GM18858 (cell line): ENCODE measurements around the gene MNX1.
A peak's percentile ranks its signal among the peaks of the same experiment; 100 is the strongest.

Experiments
- ATAC-seq: cut with Tn5 transposase; IDR thresholded peaks from one replicate; pipeline ENCODE4 v1.9.1; 2021; ENCODE audit not compliant: unreplicated experiment

MNX1 gene

GRCh38 chr7:157010588-157011332 lies at the start of gene MNX1:
Gene MNX1, minus strand, starts transcription at chr7:157010663. Its CDS starts 313 bp downstream, at chr7:157010350.
- ATAC-seq = peak; percentile 69

GRCh38 chr7:157059534-157059933 lies 49.1 kb upstream of the MNX1 start:
- no peak for ATAC-seq

DNA sequence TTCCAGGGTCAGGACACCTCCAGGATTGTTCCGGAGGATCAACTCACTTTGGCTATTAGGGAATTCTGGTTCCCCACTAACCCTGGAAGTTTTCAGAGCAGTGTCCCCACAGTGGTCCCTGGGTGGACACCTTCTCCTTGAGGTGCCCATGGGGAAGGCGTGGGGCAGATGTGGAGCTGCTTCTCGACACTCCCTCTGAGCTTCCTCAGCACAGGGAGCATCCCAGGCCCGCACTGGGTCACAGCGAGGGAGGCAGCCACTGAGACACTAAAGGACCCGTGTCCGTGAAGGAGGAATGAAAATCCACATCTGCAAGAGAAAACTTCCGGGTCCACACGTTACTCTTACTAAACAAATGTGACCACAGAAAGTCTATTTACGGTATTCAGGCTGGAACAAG lies 48.2 kb upstream of the MNX1 start:
- ATAC-seq = no peak

DNA sequence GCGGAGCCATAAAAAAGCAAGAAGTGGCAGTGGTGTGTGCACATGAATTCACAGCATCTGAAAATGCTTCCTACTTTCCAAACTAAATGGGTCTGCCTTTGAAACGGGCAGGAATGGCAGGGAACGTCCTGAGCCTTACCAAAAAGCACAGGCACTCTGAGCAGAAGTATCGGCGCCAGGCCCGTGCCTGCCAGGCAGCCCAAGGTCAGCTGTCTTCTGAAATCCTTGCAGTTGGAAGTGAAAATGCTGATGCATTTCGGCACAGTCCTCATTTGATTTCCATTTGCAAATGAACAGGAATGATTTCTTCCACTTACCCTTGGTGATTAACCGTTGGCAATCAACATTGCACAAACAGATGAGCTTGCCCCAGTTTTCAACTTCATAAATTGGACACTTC lies 47.6 kb upstream of the MNX1 start:
- no peak for ATAC-seq

DNA sequence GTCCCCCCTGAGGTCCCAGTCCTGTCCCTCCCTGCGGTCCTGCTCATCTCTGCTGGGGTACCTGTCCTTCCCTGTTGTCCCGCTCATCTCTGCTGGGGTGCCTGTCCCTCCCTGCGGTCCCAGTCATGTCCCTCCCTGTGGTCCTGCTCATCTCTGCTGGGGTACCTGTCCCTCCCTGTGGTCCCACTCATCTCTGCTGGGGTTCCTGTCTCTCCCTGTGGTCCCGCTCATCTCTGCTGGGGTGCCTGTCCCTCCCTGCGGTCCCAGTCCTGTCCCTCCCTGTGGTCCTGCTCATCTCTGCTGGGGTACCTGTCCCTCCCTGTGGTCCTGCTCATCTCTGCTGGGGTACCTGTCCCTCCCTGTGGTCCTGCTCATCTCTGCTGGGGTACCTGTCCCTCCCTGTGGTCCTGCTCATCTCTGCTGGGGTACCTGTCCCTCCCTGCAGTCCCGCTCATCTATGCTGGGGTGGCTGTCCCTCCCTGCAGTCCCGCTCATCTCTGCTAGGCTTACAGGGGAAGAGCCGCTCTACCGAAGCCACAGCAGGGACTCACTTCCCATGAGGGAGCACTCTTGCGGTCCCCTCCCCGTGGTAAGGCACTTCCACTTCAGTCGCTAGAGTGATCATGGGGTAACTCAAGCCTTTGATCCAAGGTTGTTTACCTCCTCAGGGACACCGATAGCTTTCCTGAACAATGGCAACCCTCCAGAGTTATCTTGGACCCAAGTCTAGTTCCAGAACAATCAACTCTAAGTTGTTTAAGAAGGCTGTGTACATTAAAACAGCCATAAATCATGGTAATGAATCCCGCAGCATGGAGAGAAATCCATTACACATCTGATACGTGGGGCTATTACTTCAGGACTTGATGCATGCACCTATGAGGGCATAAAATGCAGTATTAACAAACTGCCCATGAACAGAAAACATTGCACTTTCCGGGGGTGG lies 46.8 kb upstream of the MNX1 start:
- no peak for ATAC-seq

- ATAC-seq = no peak
These were observed 45.8 kb upstream of the MNX1 start for GRCh38 chr7:157056246-157056645.

- no peak for ATAC-seq
These were observed 44.5 kb upstream of the MNX1 start for GRCh38 chr7:157054927-157055326.

DNA sequence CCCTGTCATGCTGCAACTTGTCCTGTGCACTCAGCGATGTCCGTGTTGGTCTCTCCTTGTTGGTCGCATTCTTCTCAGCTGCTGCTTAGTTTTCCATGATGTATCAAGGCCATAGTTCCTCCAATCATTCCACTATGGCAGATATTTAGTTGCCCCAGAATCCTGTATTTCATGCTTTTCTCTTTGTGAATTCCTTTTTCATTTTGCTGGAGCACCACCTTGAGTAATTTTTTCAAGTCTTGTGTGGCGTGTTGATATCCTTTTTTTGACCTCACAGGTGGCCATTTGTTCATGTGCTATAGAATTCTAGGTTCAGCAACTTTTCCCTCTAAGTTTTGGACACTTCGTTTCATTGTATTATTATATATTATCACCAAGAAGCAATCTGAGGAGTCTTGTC lies 42.7 kb upstream of the MNX1 start:
- ATAC-seq = no peak

- no peak for ATAC-seq
These were observed 36.7 kb upstream of the MNX1 start for GRCh38 chr7:157047148-157047547.

DNA sequence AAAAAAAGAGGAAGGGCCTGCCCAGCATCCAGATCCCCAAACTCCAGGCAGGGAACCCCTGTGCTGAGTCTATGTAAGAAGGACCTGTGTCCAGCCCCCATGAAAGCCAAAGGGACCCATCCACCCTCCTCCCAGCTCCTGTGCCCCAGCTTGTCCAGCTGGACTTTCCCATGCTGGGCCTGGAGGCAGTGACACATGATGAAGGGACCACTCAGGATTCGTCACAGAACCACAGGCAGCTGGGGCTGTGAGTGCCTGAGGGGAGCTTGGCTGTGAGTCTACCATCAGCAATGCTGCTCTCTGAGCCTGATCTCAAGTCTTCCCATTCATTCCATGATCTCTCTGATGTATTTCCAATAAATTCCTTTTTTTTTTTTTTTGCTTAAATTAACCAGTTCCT lies 36.2 kb upstream of the MNX1 start:
- no peak for ATAC-seq

DNA sequence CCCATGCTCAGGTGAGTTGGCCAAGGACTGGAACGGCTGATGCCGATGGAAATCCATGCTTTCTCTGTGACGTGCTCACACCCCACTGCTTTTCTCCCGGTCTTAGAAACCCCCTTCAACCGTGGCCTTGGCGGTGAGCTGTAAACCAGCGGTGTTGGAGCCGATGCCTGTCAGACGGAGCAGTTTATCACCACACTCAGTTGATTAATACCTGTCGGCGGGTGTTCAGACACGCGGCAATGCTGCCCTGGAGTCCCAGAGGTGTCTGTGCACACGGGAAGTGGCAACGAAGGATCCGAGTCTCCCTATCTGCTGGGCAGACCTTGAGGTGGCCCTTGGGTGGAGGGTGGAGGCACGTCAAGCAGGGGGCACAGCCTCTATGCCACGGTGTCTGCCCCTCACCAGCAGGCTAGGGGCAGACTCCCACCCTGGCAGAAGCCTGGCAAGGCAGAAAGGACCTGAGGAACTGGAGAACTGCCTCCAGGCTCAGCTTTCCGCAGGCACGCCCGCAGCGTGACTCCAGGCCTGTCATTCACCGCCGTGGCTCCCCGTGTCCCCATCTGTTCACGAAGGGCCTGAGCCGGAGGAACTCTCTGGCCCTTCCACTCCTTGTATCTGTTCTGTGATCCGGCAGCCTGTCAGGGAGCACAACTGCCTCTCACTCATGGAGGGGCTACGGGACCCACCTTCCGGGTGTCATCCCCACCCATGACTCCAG lies 34.6 kb upstream of the MNX1 start:
- ATAC-seq = no peak

DNA sequence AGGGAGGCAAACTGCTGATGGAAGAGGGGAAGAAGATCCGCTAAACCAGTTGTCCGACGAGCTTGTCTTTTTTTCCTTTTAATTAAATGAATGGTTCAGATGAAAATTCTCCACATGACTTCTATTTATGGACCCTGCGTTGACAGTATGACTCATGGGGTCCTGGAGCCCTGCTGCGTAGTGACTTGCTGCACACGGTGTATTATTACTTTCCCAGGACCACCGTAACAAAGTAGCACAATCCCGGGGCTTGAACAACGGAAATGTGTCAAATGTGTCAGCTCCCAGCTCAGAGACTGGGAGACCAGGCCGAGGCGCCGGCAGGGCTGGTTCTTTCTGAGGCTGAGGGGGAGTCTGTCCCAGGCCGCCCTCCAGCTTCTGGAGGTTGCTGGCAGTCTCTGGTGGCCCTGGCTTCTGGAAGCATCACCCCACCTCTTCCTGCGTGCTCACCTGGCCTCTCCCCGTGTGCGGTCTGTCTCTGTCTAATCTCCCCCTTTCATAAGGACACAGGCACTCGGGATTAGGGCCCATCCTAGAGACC lies 33.8 kb upstream of the MNX1 start:
- no peak for ATAC-seq

DNA sequence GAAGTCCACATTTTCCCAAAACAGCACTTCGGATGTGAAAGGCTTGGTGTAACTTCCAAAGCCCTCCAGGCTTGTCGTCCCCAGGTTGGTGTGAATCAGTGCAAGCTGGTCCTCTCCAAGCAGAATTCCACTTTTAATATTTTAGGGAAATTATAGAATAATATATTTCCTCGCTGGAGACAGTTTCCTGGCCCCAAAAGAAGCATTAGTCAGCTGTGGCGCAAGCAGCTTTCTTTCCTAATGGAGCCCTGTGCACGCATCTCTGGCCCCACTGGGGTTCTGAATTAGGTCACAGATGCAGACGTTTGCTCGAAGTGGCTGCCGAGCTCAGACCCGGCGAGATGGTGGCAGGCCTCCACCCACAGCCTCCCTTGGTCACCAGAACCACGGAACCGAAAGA lies 33.3 kb upstream of the MNX1 start:
- ATAC-seq = no peak

DNA sequence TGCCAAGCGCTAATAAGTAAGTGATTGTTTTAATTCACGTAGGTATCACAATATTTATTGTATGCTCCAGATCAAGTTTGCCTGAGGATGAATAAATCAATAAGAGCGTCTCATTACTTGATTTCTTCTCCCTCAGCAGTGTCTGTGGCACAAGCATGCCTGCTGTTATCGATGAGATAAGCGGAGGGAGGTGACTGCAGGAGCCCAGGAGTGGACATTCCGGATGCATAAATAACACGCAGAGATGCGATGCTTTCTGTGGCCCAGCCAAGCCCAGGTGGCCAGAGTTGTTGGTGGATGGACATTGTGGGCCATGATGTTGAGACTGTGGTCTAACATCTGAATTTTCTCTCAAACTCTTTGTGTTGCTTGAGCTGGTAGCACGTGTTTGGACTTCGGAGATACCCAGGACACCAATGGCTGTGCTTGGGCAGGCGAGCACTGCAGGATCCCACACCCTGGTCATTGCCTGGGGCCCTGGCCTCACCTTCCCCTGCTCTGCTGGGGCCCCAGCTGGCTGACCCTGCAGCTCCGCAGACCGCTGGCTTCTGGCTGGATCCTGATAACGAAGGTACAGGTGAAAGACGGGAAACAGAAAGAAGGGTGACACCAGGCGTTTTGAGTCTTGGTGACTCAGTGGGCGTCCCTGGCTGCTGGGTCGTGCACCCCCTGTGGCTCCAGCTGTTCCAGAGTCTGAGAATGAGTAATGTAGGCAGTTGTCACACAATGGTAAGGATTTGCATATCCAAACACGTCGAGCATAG lies 31.2 kb upstream of the MNX1 start:
- no peak for ATAC-seq

DNA sequence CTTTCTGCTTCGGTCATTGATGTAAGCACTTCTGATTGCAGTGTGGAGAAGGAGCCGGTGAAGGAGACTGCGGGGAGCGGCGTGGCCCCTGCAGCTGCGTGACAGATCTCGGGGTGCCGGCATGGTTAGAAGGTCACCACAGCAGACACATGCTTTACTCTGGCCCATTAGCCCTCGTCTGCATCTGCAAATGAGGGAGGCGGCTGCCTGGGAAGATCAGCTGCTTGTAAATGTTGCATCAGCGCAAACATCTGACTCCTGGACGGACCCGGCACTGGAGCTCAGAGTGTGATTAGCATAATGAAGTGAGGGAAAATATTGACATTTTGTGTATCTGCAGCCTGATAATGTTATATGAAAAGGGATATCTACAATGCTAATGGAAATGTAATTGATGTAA lies 30.5 kb upstream of the MNX1 start:
- ATAC-seq = no peak

DNA sequence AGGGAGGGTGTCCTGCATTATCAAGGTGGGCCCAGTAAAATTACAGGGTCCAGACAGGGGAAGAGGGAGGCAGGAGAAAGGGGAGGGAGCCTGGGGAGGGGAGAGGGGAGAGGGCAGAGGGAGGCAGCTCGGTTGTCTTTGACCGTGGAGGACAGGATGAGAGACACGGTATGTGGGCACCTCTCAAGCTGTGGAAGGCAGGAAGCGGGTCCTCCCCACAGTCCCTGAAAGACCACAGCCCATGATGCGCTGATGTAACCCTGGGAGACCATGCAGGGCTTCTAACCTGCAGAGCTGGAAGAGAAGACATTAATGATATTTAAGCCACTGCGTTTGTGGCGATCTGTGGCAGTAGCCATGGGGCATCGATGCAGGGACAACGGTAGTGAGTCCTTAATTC lies 27.2 kb upstream of the MNX1 start:
- ATAC-seq = no peak

DNA sequence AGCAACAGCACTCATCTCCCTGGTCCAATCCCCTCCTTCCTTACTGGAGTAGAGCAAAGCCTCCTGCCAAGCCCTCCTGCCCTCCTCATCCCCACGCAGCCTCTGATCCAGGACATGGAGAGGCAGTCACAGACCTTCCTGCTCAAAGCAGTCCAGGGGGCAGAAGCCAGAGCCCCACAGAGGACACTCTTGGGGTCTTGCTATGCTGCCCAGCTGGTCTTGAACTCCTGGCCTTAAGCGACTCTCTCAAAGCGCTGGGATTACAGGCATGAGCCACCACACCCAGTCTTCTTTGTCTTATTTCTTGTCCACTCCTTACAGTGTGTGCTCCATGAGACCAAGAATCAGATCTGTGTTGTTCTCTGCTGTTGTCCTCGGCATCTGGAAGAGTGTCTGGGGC lies 26.6 kb upstream of the MNX1 start:
- no peak for ATAC-seq

DNA sequence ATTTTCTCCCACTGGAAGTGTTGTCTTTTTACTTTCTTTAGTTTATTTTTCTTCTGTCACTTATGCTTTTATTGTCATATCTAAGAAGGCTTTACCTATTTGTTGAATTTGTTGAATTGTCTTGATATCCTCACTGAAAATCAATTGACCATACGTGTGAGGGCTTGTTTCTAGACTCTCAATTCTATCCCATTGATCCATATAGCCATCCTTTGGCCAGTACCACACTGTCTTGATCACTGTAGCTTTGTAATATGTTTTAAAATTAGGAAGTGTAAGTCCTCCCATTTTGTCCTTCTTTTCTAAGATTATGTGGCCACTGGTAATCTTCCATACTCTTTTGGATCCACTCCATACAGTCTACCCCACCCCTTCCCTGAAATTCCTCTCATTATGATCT lies 25.5 kb upstream of the MNX1 start:
- ATAC-seq = no peak

DNA sequence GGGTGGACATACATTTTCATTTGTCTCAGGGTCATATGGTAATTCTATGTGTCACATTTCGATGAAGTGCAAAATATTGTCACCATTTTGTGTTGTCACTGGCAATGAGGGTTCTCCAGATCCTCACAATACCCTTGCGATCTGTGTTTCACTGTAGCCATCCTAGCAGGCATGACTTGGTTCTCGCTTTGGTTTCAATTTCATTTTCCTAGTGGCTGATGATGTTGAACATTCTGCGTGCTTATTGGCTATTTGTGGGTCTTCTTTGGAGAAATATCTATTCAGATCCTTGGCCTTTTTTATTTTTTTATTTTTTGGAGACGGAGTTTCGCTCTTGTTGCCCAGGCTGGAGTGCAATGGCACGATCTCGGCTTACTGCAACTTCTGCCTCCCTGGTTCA lies 24.8 kb upstream of the MNX1 start:
- no peak for ATAC-seq
